CD14-positive monocyte (primary cell): Measurements from ENCODE around the gene ATP5PD. TPM values are rescaled to one million over a fixed set of nuclear protein-coding genes. Genes with fewer than 3 reads are reported as not detected.
"Not testable (repeated sequence)": the region's sequence is repeated elsewhere in the genome, so short reads cannot be mapped to it uniquely, and the experiment has no call there.

Source experiments
- DNase-seq, 3 donors: peaks; one replicate each; pipeline ENCODE4 v3.0.0-alpha.2; 2011 to 2022
- H2AFZ ChIP-seq: 2 replicates; pipeline ENCODE4 v1.6.0; 2012; ENCODE audit warnings: mild to moderate bottlenecking, low read depth, low read length, inconsistent platforms; ENCODE audit not compliant: insufficient read depth, poor library complexity, severe bottlenecking
- H3K27ac ChIP-seq, 2 donors: 1 replicate in 1 of 2; 2 replicates in 1 of 2; pipeline ENCODE4 v1.5.1; 2012 to 2013; ENCODE audit warnings: low read length in 2 of 2, control low read depth in 1 of 2, inconsistent platforms in 1 of 2, low read depth in 1 of 2, mild to moderate bottlenecking in 1 of 2
- H3K27me3 ChIP-seq, 2 donors: one replicate each; pipeline versions ENCODE4 v1.6.0 to v1.6.1; 2011 to 2013; ENCODE audit warnings: low read length in 2 of 2; ENCODE audit not compliant: control insufficient read depth in 2 of 2, insufficient read depth in 2 of 2
- H3K36me3 ChIP-seq, 2 donors: replicated peaks in 1 of 2; 1 replicate in 1 of 2; 2 replicates in 1 of 2; pipeline versions ENCODE4 v1.5.1 to v1.6.1; 2012 to 2013; ENCODE audit warnings: low read length in 2 of 2, control low read depth in 1 of 2, inconsistent platforms in 1 of 2, mild to moderate bottlenecking in 1 of 2; ENCODE audit not compliant: insufficient read depth in 2 of 2, control insufficient read depth in 1 of 2
- H3K4me1 ChIP-seq, 2 donors: 1 replicate in 1 of 2; 2 replicates in 1 of 2; pipeline versions ENCODE4 v1.5.1 to v1.6.1; 2012 to 2013; ENCODE audit warnings: low read length in 2 of 2, control low read depth in 1 of 2, inconsistent platforms in 1 of 2, mild to moderate bottlenecking in 1 of 2, moderate library complexity in 1 of 2; ENCODE audit not compliant: insufficient read depth in 2 of 2, control insufficient read depth in 1 of 2
- H3K4me2 ChIP-seq: replicated peaks from 2 replicates; pipeline ENCODE3; 2012; ENCODE audit warnings: low read length, moderate library complexity, mild to moderate bottlenecking; ENCODE audit not compliant: poor library complexity, severe bottlenecking; ENCODE audit errors: extremely low read depth
- H3K4me3 ChIP-seq, 3 experiments: fragments of 200-600 bp in 1 of 3; sonication (generic) in 1 of 3; replicated peaks in 1 of 3; 1 replicate in 2 of 3; 2 replicates in 1 of 3; pipeline ENCODE4 v1.5.1; 2011 to 2013; ENCODE audit warnings: low read length in 3 of 3, mild to moderate bottlenecking in 3 of 3, control low read depth in 2 of 3, low read depth in 2 of 3, inconsistent platforms in 1 of 3, moderate library complexity in 1 of 3
- H3K79me2 ChIP-seq: 2 replicates; pipeline ENCODE4 v1.6.0; 2012; ENCODE audit warnings: mild to moderate bottlenecking, control low read depth, inconsistent platforms, low read length, moderate library complexity; ENCODE audit not compliant: insufficient read depth
- H3K9ac ChIP-seq: 2 replicates; pipeline ENCODE4 v1.6.0; 2017; ENCODE audit warnings: low read length, mild to moderate bottlenecking; ENCODE audit not compliant: insufficient read depth, poor library complexity, severe bottlenecking
- H3K9me3 ChIP-seq, 2 donors: replicated peaks in 1 of 2; 1 replicate in 1 of 2; 2 replicates in 1 of 2; pipeline versions ENCODE4 v1.5.1 to v1.6.1; 2012 to 2013; ENCODE audit warnings: low read length in 2 of 2, control low read depth in 1 of 2; ENCODE audit not compliant: control insufficient read depth in 1 of 2, insufficient read depth in 1 of 2
- H4K20me1 ChIP-seq: 2 replicates; pipeline ENCODE4 v1.6.0; 2012; ENCODE audit warnings: mild to moderate bottlenecking, low read length, control low read depth, moderate library complexity; ENCODE audit not compliant: insufficient read depth
- H3K27ac Mint-ChIP-seq, 7 donors: one replicate each; pipeline ENCODE4 v1.8.0; 2020; ENCODE audit warnings: mild to moderate bottlenecking in 7 of 7, mixed read lengths in 7 of 7, moderate library complexity in 6 of 7, inconsistent platforms in 2 of 7
- H3K27me3 Mint-ChIP-seq, 3 donors: one replicate each; pipeline ENCODE4 v1.8.0; 2021 to 2022; ENCODE audit warnings: low read depth in 3 of 3, mild to moderate bottlenecking in 3 of 3, mixed read lengths in 3 of 3, moderate library complexity in 3 of 3, inconsistent platforms in 1 of 3
- H3K36me3 Mint-ChIP-seq, 2 donors: one replicate each; pipeline ENCODE4 v1.8.0; 2020; ENCODE audit warnings: mixed read lengths in 2 of 2, inconsistent platforms in 1 of 2, mild to moderate bottlenecking in 1 of 2
- H3K4me1 Mint-ChIP-seq: one replicate; pipeline ENCODE4 v1.8.0; 2020; ENCODE audit warnings: mild to moderate bottlenecking, mixed read lengths
- H3K4me3 Mint-ChIP-seq, 2 donors: one replicate each; pipeline ENCODE4 v1.8.0; 2020; ENCODE audit warnings: mild to moderate bottlenecking in 2 of 2, mixed read lengths in 2 of 2, moderate library complexity in 1 of 2
- H3K9me3 Mint-ChIP-seq, 7 donors: one replicate each; pipeline ENCODE4 v1.8.0; 2020 to 2022; ENCODE audit warnings: mixed read lengths in 7 of 7, mild to moderate bottlenecking in 6 of 7, moderate library complexity in 6 of 7, inconsistent platforms in 2 of 7
- CTCF ChIP-seq: fragments of 200-600 bp; IDR thresholded peaks from one replicate; pipeline ENCODE4 v1.8.0; 2022; ENCODE audit warnings: antibody characterized with exemption, mild to moderate bottlenecking
- WGBS: methylation state at CpG from one replicate; pipeline ENCODE4 v1.1.5; 2013; ENCODE audit warnings: missing lambda C conversion rate; ENCODE audit not compliant: insufficient coverage; 5-methylcytosine and 5-hydroxymethylcytosine counted together
- intact Hi-C, 2 donors: fragments of 100-400 bp; cut with micrococcal nuclease; formaldehyde crosslinking; loops; one replicate each; pipeline versions ENCODE4 v1.15.0 to v1.15.1; 2023
- polyA plus RNA-seq, 3 donors: library from polyadenylated mRNA; depleted of rRNA in 1 of 3; unstranded in 2 of 3; stranded (reverse) in 1 of 3; fragments of 300-500 nt in 2 of 3; fragments of >200 nt in 1 of 3; fragmentation: Illumina TruSeq in 2 of 3; gene quantifications; 1 replicate in 2 of 3; 2 replicates in 1 of 3; pipeline ENCODE4 v1.2.3, GENCODE V29; 2012 to 2021

The ATP5PD gene
- polyA plus RNA-seq, 3 donors = 139 to 451 (median 437) TPM

GRCh38 chr17:75044716-75045115, 2.1 kb downstream of the ATP5PD start:
- Mint-ChIP-seq H3K4me1 (peaks cover 23% of the 10 kb centered on the region), H3K4me3 (no peak overlapping the region), H3K36me3 (peaks cover 32 to 36% of the 10 kb centered on the region in 2 donors), H3K27me3 (peaks cover 0 to 2% (median 0%) of the 10 kb centered on the region in 3 donors), H3K27ac (peak overlapping the region in 1 of 7 donors; percentile 46), H3K9me3 (peaks cover 0 to 2% (median 0%) of the 10 kb centered on the region in 7 donors)
- no peak overlapping the region for H3K27ac ChIP-seq
- peaks cover 41% of the 10 kb centered on the region for H3K79me2 ChIP-seq
- WGBS = no CpG with 5 or more reads among the region's 7 CpGs
- H3K4me1 ChIP-seq = peaks cover 18 to 25% of the 10 kb centered on the region in 2 donors
- H2AFZ ChIP-seq = no peak overlapping the region
- no peaks in the 10 kb centered on the region for H3K9me3 ChIP-seq
- no peak overlapping the region for H3K9ac ChIP-seq
- peaks cover 12% of the 10 kb centered on the region for H4K20me1 ChIP-seq
- H3K4me2 ChIP-seq = no peak overlapping the region
- peaks cover 28 to 35% of the 10 kb centered on the region in 2 donors for H3K36me3 ChIP-seq
- intact Hi-C loops = loop anchor here (5.0 kb wide), 1 partner anchor 138 kb away; the partner anchor contains the start of gene SUMO2 (in 2 of the 2)
- H3K4me3 ChIP-seq = no peak overlapping the region
- TF ChIP-seq CTCF = no peak
- H3K27me3 ChIP-seq = no peaks in the 10 kb centered on the region
- no peak for DNase-seq

- Histone ChIP-seq H3K79me2 (peaks cover 37% of the 10 kb centered on the region), H3K4me1 (peaks cover 18 to 25% of the 10 kb centered on the region in 2 donors), H4K20me1 (peaks cover 12% of the 10 kb centered on the region), H3K36me3 (peaks cover 33 to 36% of the 10 kb centered on the region in 2 donors)
- H3K9me3 ChIP-seq, DNase-seq, H3K4me2 ChIP-seq, H3K9ac ChIP-seq, intact Hi-C loops, H3K9me3 Mint-ChIP-seq, H3K4me3 Mint-ChIP-seq, H3K27me3 ChIP-seq, H3K27me3 Mint-ChIP-seq, H2AFZ ChIP-seq, H3K4me3 ChIP-seq, H3K27ac ChIP-seq: not testable (repeated sequence)
- Mint-ChIP-seq H3K36me3 (peaks cover 32 to 39% of the 10 kb centered on the region in 2 donors), H3K27ac (peak overlapping the region in 1 of 7 donors; percentile 46), H3K4me1 (peaks cover 23% of the 10 kb centered on the region)
- WGBS = no CpG with 5 or more reads among the region's 5 CpGs
Observed at GRCh38 chr17:75043789-75044188, 3.0 kb downstream of the ATP5PD start.
